Fibroblast of lung (primary cell): Measurements from ENCODE around the gene ATG13. TPM values are rescaled to one million over a fixed set of nuclear protein-coding genes. Genes with fewer than 3 reads are reported as not detected.

Experiments
- DNase-seq, 2 donors: peaks; one replicate each; pipeline versions ENCODE4 v3.0.0 to v3.0.0-alpha.2; 2010; ENCODE audit warnings: low read depth in 2 of 2
- H2AFZ ChIP-seq: 2 replicates; pipeline ENCODE4 v1.5.1; 2012; ENCODE audit warnings: low read length, control low read depth, inconsistent platforms
- H3K27ac ChIP-seq: 2 replicates; pipeline ENCODE4 v1.5.1; 2011; ENCODE audit warnings: low read length, control low read depth; ENCODE audit not compliant: insufficient read depth
- H3K27me3 ChIP-seq: 2 replicates; pipeline ENCODE4 v1.5.1; 2011; ENCODE audit warnings: mild to moderate bottlenecking, low read length; ENCODE audit not compliant: control insufficient read depth, insufficient read depth
- H3K36me3 ChIP-seq: 2 replicates; pipeline ENCODE4 v1.5.1; 2011; ENCODE audit warnings: low read length; ENCODE audit not compliant: control insufficient read depth, insufficient read depth
- H3K4me1 ChIP-seq: 2 replicates; pipeline ENCODE4 v1.5.1; 2011; ENCODE audit warnings: low read length; ENCODE audit not compliant: control insufficient read depth, insufficient read depth; ENCODE audit errors: extremely low read depth
- H3K4me2 ChIP-seq: 2 replicates; pipeline ENCODE4 v1.5.1; 2011; ENCODE audit warnings: low read length, control low read depth; ENCODE audit not compliant: insufficient read depth; ENCODE audit errors: extremely low read depth
- H3K4me3 ChIP-seq, 4 experiments: fragments of 200-600 bp in 1 of 4; sonication (generic) in 1 of 4; replicated peaks in 1 of 4; 2 replicates each; pipeline ENCODE4 v1.5.1; 2011 to 2016; ENCODE audit warnings: low read length in 4 of 4, low read depth in 3 of 4, mild to moderate bottlenecking in 3 of 4, control low read depth in 2 of 4, inconsistent platforms in 1 of 4, mixed read lengths in 1 of 4; ENCODE audit not compliant: insufficient read depth in 1 of 4; ENCODE audit errors: control extremely low read depth in 1 of 4
- H3K79me2 ChIP-seq: 2 replicates; pipeline ENCODE4 v1.5.1; 2012; ENCODE audit warnings: mild to moderate bottlenecking, low read length, inconsistent platforms; ENCODE audit not compliant: control insufficient read depth, insufficient read depth
- H3K9ac ChIP-seq: 2 replicates; pipeline ENCODE4 v1.5.1; 2011; ENCODE audit warnings: mild to moderate bottlenecking, low read length, control low read depth; ENCODE audit not compliant: insufficient read depth
- H3K9me3 ChIP-seq: 2 replicates; pipeline ENCODE4 v1.5.1; 2012; ENCODE audit warnings: low read depth, low read length; ENCODE audit not compliant: control insufficient read depth, insufficient read depth
- H4K20me1 ChIP-seq: 2 replicates; pipeline ENCODE4 v1.5.1; 2011; ENCODE audit warnings: low read length; ENCODE audit not compliant: control insufficient read depth, insufficient read depth; ENCODE audit errors: extremely low read depth
- CTCF ChIP-seq, 2 donors: IDR thresholded peaks in 1 of 2; conservative IDR thresholded peaks in 1 of 2; 1 replicate in 1 of 2; 2 replicates in 1 of 2; pipeline ENCODE4 v1.5.1; 2011 to 2012; ENCODE audit warnings: low read length in 2 of 2, control low read depth in 1 of 2, inconsistent platforms in 1 of 2, low read depth in 1 of 2, mild to moderate bottlenecking in 1 of 2
- EZH2 ChIP-seq: IDR thresholded peaks from 2 replicates; pipeline ENCODE4 v1.5.1; 2012; ENCODE audit warnings: low read length, control low read depth, mild to moderate bottlenecking; ENCODE audit errors: missing control alignments
- polyA plus RNA-seq, 2 donors: library from polyadenylated mRNA; depleted of rRNA in 1 of 2; stranded (reverse) in 1 of 2; unstranded in 1 of 2; fragments of >200 nt; gene quantifications; 2 replicates each; pipeline ENCODE4 v1.2.1, GENCODE V29; 2011 to 2012; ENCODE audit warnings: missing spikeins in 1 of 2
- total RNA-seq: library from RNA; depleted of rRNA; stranded (reverse); fragments of >200 nt; gene quantifications from 2 replicates; pipeline ENCODE4 v1.2.1, GENCODE V29; 2014

The ATG13 gene
- total and polyA plus RNA-seq, 2 donors (not counting 1 experiment from before 2014, with no cell fraction given) = 44.9 to 67.4 TPM

GRCh38 chr11:46677169-46677568, 59.8 kb downstream of the ATG13 start:
- H3K27ac ChIP-seq = no peak overlapping the region
- no peaks in the 10 kb centered on the region for H4K20me1 ChIP-seq
- no peaks in the 10 kb centered on the region for H3K27me3 ChIP-seq
- peaks cover 4% of the 10 kb centered on the region for H3K4me1 ChIP-seq
- H3K9ac ChIP-seq = no peak overlapping the region
- DNase-seq = no peak
- TF ChIP-seq EZH2 (no peak), CTCF (conservative IDR thresholded peaks at IDR 0.05 in 1 of 2, IDR thresholded peaks at IDR 0.05 in 1 of 2; ENCODE audit: low read depth in 1 of 2, low read length in 2 of 2) (no peak)
- H3K79me2 ChIP-seq = no peaks in the 10 kb centered on the region
- no peak overlapping the region for H3K4me3 ChIP-seq
- no peak overlapping the region for H3K4me2 ChIP-seq
- no peak overlapping the region for H2AFZ ChIP-seq
- no peaks in the 10 kb centered on the region for H3K9me3 ChIP-seq
- peaks cover 29% of the 10 kb centered on the region for H3K36me3 ChIP-seq

GRCh38 chr11:46677991-46678740, 60.8 kb downstream of the ATG13 start:
- H3K9ac ChIP-seq = no peak overlapping the region
- peaks cover 28% of the 10 kb centered on the region for H3K36me3 ChIP-seq
- no peaks in the 10 kb centered on the region for H3K9me3 ChIP-seq
- H3K27ac ChIP-seq = no peak overlapping the region
- H3K4me3 ChIP-seq = no peak overlapping the region
- no peak for TF ChIP-seq CTCF (conservative IDR thresholded peaks at IDR 0.05 in 1 of 2, IDR thresholded peaks at IDR 0.05 in 1 of 2; ENCODE audit: low read depth in 1 of 2, low read length in 2 of 2)
- TF ChIP-seq EZH2 = no peak
- no peaks in the 10 kb centered on the region for H4K20me1 ChIP-seq
- DNase-seq = no peak
- H2AFZ ChIP-seq = no peak overlapping the region
- no peaks in the 10 kb centered on the region for H3K27me3 ChIP-seq
- no peak overlapping the region for H3K4me2 ChIP-seq
- no peaks in the 10 kb centered on the region for H3K79me2 ChIP-seq
- H3K4me1 ChIP-seq = peaks cover 4% of the 10 kb centered on the region

- peaks cover 26% of the 10 kb centered on the region for H3K36me3 ChIP-seq
- H3K4me1 ChIP-seq = peaks cover 4% of the 10 kb centered on the region
- H3K79me2 ChIP-seq = no peaks in the 10 kb centered on the region
- H4K20me1 ChIP-seq = no peaks in the 10 kb centered on the region
- no peak for DNase-seq
- TF ChIP-seq EZH2 (no peak), CTCF (conservative IDR thresholded peaks at IDR 0.05 in 1 of 2, IDR thresholded peaks at IDR 0.05 in 1 of 2; ENCODE audit: low read depth in 1 of 2, low read length in 2 of 2) (no peak)
- no peaks in the 10 kb centered on the region for H3K9me3 ChIP-seq
- H3K9ac ChIP-seq = no peak overlapping the region
- H3K4me3 ChIP-seq = no peak overlapping the region
- H3K27me3 ChIP-seq = no peaks in the 10 kb centered on the region
- no peak overlapping the region for H3K4me2 ChIP-seq
- H3K27ac ChIP-seq = no peak overlapping the region
- H2AFZ ChIP-seq = no peak overlapping the region
Observed at GRCh38 chr11:46678741-46679130, 61.4 kb downstream of the ATG13 start.
